ENCODE data around the gene GRIK3. TPM values are rescaled to one million over a fixed set of nuclear protein-coding genes. Genes with fewer than 3 reads are reported as not detected.

The GRIK3 gene
- total and polyA plus RNA-seq, 2 experiments from 2014 or later, result 0.31 to 2.9 TPM

- H3K36me3 ChIP-seq (ENCODE audit: insufficient read depth), result no peaks in the 10 kb centered on the region
- no peaks in the 10 kb centered on the region for H3K9me2 ChIP-seq (ENCODE audit: insufficient read depth)
- no peak overlapping the region for H3K27ac Mint-ChIP-seq
- H4K20me1 ChIP-seq (replicated peaks; ENCODE audit: insufficient read depth), result no peaks in the 10 kb centered on the region
- peak; percentile 64 for ATAC-seq
- no peaks in the 10 kb centered on the region; the same call in 2 of the 3 replicates for H3K4me1 Mint-ChIP-seq
- no peaks in the 10 kb centered on the region for H3K27me3 ChIP-seq (ENCODE audit: insufficient read depth)
- no peak overlapping the region for H3K4me3 ChIP-seq
- no peak overlapping the region for H3K4me3 Mint-ChIP-seq
- H2AFZ ChIP-seq, result no peak overlapping the region
- no peaks in the 10 kb centered on the region for H3K4me1 ChIP-seq (ENCODE audit: insufficient read depth)
- H3K27me3 Mint-ChIP-seq (ENCODE audit: insufficient read depth, low read depth, poor library complexity), result peaks cover 5% of the 10 kb centered on the region
- H3K27ac ChIP-seq (ENCODE audit: low read depth), result no peak overlapping the region
- no peak overlapping the region for H3K4me2 ChIP-seq
- DNase-seq (ENCODE audit: low spot score), result no peak
- H3K9me3 Mint-ChIP-seq, result 0 out of 3 replicates have a peak, but pooled peaks cover 3% of the 10 kb centered on the region
- no peaks in the 10 kb centered on the region; the same call in 2 of the 3 replicates for H3K36me3 Mint-ChIP-seq (ENCODE audit: low read depth)
- TF ChIP-seq JUNB (IDR thresholded peaks at IDR 0.05; ENCODE audit: unreplicated experiment) (no peak), CTCF (conservative IDR thresholded peaks at IDR 0.05; ENCODE audit: low read depth in 2 of 2) (no peak), NANOG (IDR thresholded peaks at IDR 0.05; ENCODE audit: borderline replicate concordance) (no peak), ZNF114 (CRISPR knock-in tag; IDR thresholded peaks at IDR 0.05) (no peak), EZH2phosphoT487 (IDR thresholded peaks at IDR 0.05; ENCODE audit: unreplicated experiment) (no peak), STAT1 (IDR thresholded peaks at IDR 0.05; ENCODE audit: unreplicated experiment) (no peak), POLR2AphosphoS5 (IDR thresholded peaks at IDR 0.05; ENCODE audit: low read depth) (no peak), EZH2 (IDR thresholded peaks at IDR 0.05; ENCODE audit: low read depth, unreplicated experiment) (no peak), ZNF331 (CRISPR knock-in tag; IDR thresholded peaks at IDR 0.05; ENCODE audit: low read depth) (no peak), CREB1 (CRISPR knock-in tag; IDR thresholded peaks at IDR 0.05; ENCODE audit: low read depth) (no peak)
- TF ChIP-seq, protein P1, sequence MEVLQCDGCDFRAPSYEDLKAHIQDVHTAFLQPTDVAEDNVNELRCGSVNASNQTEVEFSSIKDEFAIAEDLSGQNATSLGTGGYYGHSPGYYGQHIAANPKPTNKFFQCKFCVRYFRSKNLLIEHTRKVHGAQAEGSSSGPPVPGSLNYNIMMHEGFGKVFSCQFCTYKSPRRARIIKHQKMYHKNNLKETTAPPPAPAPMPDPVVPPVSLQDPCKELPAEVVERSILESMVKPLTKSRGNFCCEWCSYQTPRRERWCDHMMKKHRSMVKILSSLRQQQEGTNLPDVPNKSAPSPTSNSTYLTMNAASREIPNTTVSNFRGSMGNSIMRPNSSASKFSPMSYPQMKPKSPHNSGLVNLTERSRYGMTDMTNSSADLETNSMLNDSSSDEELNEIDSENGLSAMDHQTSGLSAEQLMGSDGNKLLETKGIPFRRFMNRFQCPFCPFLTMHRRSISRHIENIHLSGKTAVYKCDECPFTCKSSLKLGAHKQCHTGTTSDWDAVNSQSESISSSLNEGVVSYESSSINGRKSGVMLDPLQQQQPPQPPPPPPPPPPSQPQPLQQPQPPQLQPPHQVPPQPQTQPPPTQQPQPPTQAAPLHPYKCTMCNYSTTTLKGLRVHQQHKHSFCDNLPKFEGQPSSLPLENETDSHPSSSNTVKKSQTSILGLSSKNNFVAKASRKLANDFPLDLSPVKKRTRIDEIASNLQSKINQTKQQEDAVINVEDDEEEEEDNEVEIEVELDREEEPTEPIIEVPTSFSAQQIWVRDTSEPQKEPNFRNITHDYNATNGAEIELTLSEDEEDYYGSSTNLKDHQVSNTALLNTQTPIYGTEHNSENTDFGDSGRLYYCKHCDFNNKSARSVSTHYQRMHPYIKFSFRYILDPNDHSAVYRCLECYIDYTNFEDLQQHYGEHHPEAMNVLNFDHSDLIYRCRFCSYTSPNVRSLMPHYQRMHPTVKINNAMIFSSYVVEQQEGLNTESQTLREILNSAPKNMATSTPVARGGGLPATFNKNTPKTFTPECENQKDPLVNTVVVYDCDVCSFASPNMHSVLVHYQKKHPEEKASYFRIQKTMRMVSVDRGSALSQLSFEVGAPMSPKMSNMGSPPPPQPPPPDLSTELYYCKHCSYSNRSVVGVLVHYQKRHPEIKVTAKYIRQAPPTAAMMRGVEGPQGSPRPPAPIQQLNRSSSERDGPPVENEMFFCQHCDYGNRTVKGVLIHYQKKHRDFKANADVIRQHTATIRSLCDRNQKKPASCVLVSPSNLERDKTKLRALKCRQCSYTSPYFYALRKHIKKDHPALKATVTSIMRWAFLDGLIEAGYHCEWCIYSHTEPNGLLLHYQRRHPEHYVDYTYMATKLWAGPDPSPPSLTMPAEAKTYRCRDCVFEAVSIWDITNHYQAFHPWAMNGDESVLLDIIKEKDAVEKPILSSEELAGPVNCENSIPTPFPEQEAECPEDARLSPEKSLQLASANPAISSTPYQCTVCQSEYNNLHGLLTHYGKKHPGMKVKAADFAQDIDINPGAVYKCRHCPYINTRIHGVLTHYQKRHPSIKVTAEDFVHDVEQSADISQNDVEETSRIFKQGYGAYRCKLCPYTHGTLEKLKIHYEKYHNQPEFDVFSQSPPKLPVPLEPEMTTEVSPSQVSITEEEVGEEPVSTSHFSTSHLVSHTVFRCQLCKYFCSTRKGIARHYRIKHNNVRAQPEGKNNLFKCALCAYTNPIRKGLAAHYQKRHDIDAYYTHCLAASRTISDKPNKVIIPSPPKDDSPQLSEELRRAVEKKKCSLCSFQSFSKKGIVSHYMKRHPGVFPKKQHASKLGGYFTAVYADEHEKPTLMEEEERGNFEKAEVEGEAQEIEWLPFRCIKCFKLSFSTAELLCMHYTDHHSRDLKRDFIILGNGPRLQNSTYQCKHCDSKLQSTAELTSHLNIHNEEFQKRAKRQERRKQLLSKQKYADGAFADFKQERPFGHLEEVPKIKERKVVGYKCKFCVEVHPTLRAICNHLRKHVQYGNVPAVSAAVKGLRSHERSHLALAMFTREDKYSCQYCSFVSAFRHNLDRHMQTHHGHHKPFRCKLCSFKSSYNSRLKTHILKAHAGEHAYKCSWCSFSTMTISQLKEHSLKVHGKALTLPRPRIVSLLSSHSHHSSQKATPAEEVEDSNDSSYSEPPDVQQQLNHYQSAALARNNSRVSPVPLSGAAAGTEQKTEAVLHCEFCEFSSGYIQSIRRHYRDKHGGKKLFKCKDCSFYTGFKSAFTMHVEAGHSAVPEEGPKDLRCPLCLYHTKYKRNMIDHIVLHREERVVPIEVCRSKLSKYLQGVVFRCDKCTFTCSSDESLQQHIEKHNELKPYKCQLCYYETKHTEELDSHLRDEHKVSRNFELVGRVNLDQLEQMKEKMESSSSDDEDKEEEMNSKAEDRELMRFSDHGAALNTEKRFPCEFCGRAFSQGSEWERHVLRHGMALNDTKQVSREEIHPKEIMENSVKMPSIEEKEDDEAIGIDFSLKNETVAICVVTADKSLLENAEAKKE (CRISPR knock-in tag; IDR thresholded peaks at IDR 0.05), result no peak
- TF ChIP-seq, protein P2, sequence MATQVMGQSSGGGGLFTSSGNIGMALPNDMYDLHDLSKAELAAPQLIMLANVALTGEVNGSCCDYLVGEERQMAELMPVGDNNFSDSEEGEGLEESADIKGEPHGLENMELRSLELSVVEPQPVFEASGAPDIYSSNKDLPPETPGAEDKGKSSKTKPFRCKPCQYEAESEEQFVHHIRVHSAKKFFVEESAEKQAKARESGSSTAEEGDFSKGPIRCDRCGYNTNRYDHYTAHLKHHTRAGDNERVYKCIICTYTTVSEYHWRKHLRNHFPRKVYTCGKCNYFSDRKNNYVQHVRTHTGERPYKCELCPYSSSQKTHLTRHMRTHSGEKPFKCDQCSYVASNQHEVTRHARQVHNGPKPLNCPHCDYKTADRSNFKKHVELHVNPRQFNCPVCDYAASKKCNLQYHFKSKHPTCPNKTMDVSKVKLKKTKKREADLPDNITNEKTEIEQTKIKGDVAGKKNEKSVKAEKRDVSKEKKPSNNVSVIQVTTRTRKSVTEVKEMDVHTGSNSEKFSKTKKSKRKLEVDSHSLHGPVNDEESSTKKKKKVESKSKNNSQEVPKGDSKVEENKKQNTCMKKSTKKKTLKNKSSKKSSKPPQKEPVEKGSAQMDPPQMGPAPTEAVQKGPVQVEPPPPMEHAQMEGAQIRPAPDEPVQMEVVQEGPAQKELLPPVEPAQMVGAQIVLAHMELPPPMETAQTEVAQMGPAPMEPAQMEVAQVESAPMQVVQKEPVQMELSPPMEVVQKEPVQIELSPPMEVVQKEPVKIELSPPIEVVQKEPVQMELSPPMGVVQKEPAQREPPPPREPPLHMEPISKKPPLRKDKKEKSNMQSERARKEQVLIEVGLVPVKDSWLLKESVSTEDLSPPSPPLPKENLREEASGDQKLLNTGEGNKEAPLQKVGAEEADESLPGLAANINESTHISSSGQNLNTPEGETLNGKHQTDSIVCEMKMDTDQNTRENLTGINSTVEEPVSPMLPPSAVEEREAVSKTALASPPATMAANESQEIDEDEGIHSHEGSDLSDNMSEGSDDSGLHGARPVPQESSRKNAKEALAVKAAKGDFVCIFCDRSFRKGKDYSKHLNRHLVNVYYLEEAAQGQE (IDR thresholded peaks at IDR 0.05; ENCODE audit: unreplicated experiment), result no peak
- TF ChIP-seq, protein P3, sequence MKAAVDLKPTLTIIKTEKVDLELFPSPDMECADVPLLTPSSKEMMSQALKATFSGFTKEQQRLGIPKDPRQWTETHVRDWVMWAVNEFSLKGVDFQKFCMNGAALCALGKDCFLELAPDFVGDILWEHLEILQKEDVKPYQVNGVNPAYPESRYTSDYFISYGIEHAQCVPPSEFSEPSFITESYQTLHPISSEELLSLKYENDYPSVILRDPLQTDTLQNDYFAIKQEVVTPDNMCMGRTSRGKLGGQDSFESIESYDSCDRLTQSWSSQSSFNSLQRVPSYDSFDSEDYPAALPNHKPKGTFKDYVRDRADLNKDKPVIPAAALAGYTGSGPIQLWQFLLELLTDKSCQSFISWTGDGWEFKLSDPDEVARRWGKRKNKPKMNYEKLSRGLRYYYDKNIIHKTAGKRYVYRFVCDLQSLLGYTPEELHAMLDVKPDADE (IDR thresholded peaks at IDR 0.05), result no peak
- no peaks in the 10 kb centered on the region for H3F3A ChIP-seq (replicated peaks; ENCODE audit: low read depth)
- no peaks in the 10 kb centered on the region for H3K79me2 ChIP-seq (replicated peaks; ENCODE audit: insufficient read depth)
These were observed 236.6 kb downstream of the GRIK3 start for GRCh38 chr1:36797761-36798160.
